Psoas muscle (tissue), 8 donors: ENCODE results near the gene NPIPB8. TPM values are rescaled to one million over a fixed set of nuclear protein-coding genes. Genes with fewer than 3 reads are reported as not detected.
"Not testable (repeated sequence)": the region's sequence is repeated elsewhere in the genome, so short reads cannot be mapped to it uniquely, and the experiment has no call there.

Experiments
- ATAC-seq, 4 donors: fragments of 200-7000 bp; cut with Tn5 transposase; one replicate each; pipeline ENCODE4 v1.9.1; 2020; ENCODE audit warnings: moderate library complexity in 3 of 4, mild to moderate bottlenecking in 2 of 4
- DNase-seq, 2 donors: peaks; one replicate each; pipeline ENCODE4 v3.0.0-alpha.2; 2020
- H3K27ac ChIP-seq: fragments of 200-600 bp; one replicate; pipeline ENCODE4 v1.8.0; 2022
- H3K27me3 ChIP-seq, 3 donors: fragments of 200-600 bp in 1 of 3; one replicate each; pipeline versions ENCODE4 v1.6.1 to v1.8.0; 2013 to 2022; ENCODE audit warnings: low read length in 2 of 3, mild to moderate bottlenecking in 2 of 3, moderate library complexity in 1 of 3; ENCODE audit not compliant: insufficient read depth in 3 of 3
- H3K36me3 ChIP-seq, 2 donors: fragments of 200-600 bp in 1 of 2; one replicate each; pipeline versions ENCODE4 v1.6.1 to v1.8.0; 2013 to 2022; ENCODE audit warnings: low read depth in 1 of 2, mild to moderate bottlenecking in 1 of 2, moderate library complexity in 1 of 2; ENCODE audit not compliant: insufficient read depth in 1 of 2
- H3K4me1 ChIP-seq: fragments of 200-600 bp; one replicate; pipeline ENCODE4 v1.8.0; 2022
- H3K4me3 ChIP-seq: fragments of 200-600 bp; one replicate; pipeline ENCODE4 v1.8.0; 2022; ENCODE audit warnings: mild to moderate bottlenecking
- H3K9me3 ChIP-seq: fragments of 200-600 bp; one replicate; pipeline ENCODE4 v1.8.0; 2022
- CTCF ChIP-seq: fragments of 200-600 bp; IDR thresholded peaks from one replicate; pipeline ENCODE4 v1.8.0; 2022; ENCODE audit warnings: antibody characterized with exemption
- WGBS, 3 donors: extraction: QIAGEN DNeasy Blood & Tissue Kit; methylation state at CpG; one replicate each; pipeline versions ENCODE4 v1.1.6 to v1.1.7; 2013; 5-methylcytosine and 5-hydroxymethylcytosine counted together
- intact Hi-C, 2 donors: fragments of 100-400 bp; cut with DNase I; formaldehyde crosslinking; loops; one replicate each; pipeline versions ENCODE4 v1.11.0 to v1.14.2; 2022
- polyA plus RNA-seq, 3 donors: library from polyadenylated mRNA; stranded (reverse); fragments of 200-250 nt; gene quantifications; one replicate each; pipeline ENCODE4 v1.2.3, GENCODE V29; 2013
- total RNA-seq, 4 donors: library from RNA; stranded (reverse); fragmentation: NEBNext Ultra II Directional in 2 of 4; extraction: Animal tissue kit (Norgen Biotek cat#: 25700) in 2 of 4; gene quantifications; one replicate each; pipeline versions ENCODE4 v1.2.1 to v1.2.4, GENCODE V29; 2021 to 2023
- donor health status: healthy with polysubstance abuse.
- donor health status: DM: no; HTN: no; CAD: no; lungs with moderate emphysema.
- donor health status: Bipolar disorder and iron deficiency.
- donor health status: healthy.
- donor health status: DM: yes; HTN: yes; CAD: no.
- donor health status: DM: no; HTN: no; CAD: no.
- donor health status: DM: no; HTN: no; CAD: no.
- donor health status: DM: yes; HTN: yes; CAD: no.

NPIPB8 gene
- total and polyA plus RNA-seq, 7 donors, result 0.78 TPM; not detected in 6

GRCh38 chr16:28603381-28604185, 34.3 kb upstream of the NPIPB8 start:
- Histone ChIP-seq H3K36me3 (peaks cover 0 to 9% of the 10 kb centered on the region in 2 donors), H3K27ac (no peak overlapping the region), H3K4me3 (no peak overlapping the region), H3K4me1 (no peaks in the 10 kb centered on the region), H3K9me3 (no peaks in the 10 kb centered on the region), H3K27me3 (no peaks in the 10 kb centered on the region)
- no peak for TF ChIP-seq CTCF
- ATAC-seq (no peak), DNase-seq (no peak)
- WGBS, 3 donors, result 62 to 72% (median 69%) methylated on average over 11 of the region's 11 CpGs
- intact Hi-C loops, result no loop called here

DNA sequence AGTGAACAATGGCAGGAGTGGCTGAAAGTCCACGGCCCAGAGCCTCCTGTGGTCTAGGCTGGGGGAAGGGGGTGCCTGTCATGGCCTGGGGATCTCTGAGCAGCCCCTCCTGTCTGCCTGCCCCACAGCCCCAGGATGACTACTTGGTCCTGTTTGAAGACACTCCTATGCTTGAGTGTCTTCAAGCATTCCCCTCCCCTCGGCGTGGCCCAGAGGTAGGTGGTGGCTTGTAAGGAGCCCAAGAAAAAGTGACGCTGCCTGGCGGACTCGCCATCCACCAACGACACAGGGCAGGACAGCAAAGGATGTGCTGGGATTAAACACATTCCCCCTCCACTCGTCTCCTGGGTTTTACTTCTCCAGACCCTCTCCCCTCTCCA, 33.7 kb upstream of the NPIPB8 start:
- no peak for ATAC-seq
- no peak overlapping the region for H3K4me3 ChIP-seq
- DNase-seq, result no peak
- peaks cover 2% of the 10 kb centered on the region for H3K4me1 ChIP-seq
- H3K27ac ChIP-seq, result no peak overlapping the region
- no peak for TF ChIP-seq CTCF
- H3K27me3 ChIP-seq, result no peaks in the 10 kb centered on the region
- intact Hi-C loops, result no loop called here
- WGBS, 3 donors, result 66 to 81% (median 75%) methylated on average over 8 of the region's 8 CpGs
- no peaks in the 10 kb centered on the region for H3K9me3 ChIP-seq
- H3K36me3 ChIP-seq, result peaks cover 0 to 9% of the 10 kb centered on the region in 2 donors

DNA sequence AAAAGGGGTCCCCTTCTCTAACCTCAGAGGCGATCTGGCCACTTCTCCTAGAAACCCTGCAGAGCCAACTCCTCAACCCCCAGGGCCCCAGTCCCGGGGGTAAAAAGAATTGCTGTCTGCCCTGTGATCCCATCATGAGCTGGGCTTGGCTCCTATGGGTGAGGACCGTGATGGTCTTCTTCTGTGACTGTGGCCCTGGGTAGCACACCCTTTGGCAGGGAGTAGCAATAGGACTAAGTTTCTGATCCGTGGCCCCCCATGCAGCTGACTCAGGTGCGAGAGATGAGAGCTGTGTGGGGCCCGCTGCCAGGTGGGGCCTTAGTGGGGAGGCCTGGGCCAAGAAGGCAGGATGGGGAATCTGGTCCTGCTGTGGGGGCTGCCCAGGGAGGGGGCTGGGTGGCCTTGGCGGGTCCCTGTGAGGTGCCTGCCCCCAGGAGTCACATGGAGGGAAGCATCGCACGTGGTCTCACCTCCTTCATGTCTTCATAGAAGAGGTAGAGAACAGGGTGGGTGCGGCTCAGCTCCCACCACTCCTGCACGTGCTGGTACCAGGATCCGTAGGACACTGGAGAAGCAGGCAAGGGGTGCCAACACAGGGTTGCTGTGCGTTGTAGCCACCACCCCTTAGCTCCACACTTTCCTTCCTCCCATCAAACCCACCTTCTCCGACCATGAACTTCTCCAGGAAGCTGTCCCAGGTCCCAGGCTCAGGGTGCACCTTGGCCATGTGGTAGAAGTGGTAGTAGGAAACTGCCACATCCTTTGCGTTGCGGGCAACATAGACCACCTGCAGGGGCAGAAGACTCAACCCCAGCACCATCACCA, 31.4 kb upstream of the NPIPB8 start:
- no peak for DNase-seq
- intact Hi-C loops, result loop anchor here in 1 of 2 donors (5.0 kb wide), 1 partner anchor 34 kb away; no protein-coding TSS in a partner anchor
- no peak overlapping the region for H3K27ac ChIP-seq
- no peak for ATAC-seq
- no peaks in the 10 kb centered on the region for H3K27me3 ChIP-seq
- H3K9me3 ChIP-seq, result no peaks in the 10 kb centered on the region
- WGBS, 3 donors, result 86 to 92% (median 90%) methylated on average over 15 to 16 of the region's 16 CpGs
- peaks cover 0 to 9% of the 10 kb centered on the region in 2 donors for H3K36me3 ChIP-seq
- peaks cover 10% of the 10 kb centered on the region for H3K4me1 ChIP-seq
- TF ChIP-seq CTCF, result no peak
- no peak overlapping the region for H3K4me3 ChIP-seq

DNA sequence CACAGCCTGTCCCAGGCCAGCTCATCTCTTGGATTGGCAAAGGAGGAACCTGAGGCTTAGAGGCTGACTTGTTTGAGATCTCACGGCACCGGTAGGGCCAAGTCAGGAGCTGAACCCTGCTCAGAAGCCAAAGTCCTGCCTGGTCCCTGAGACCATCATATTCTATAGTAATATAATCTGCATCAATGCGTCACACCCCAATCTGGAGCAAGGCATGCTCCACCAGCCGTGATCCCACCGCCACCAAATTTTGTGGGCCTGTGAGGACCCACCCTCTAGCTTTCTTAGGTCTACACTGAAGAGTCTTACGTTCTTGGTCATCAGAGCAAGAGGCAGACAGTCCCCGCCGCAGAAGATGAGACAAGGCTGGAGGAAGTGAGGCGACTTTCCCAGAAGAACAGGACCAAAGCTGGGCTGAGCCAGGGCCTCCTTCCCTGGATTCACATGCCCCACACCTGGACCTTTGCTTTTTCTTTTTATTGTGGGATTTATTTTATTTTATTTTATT, 30.7 kb upstream of the NPIPB8 start:
- Histone ChIP-seq H3K4me1 (peaks cover 10% of the 10 kb centered on the region), H3K9me3 (no peaks in the 10 kb centered on the region), H3K27ac (no peak overlapping the region), H3K4me3 (no peak overlapping the region), H3K27me3 (no peaks in the 10 kb centered on the region), H3K36me3 (peaks cover 0 to 9% of the 10 kb centered on the region in 2 donors)
- ATAC-seq, result no peak
- TF ChIP-seq CTCF, result no peak
- intact Hi-C loops, result loop anchor here in 1 of 2 donors (5.0 kb wide), 1 partner anchor 35 kb away; no protein-coding TSS in a partner anchor
- 95 to 98% (median 95%) methylated on average over 9 of the region's 9 CpGs for WGBS, 3 donors
- DNase-seq, result no peak

DNA sequence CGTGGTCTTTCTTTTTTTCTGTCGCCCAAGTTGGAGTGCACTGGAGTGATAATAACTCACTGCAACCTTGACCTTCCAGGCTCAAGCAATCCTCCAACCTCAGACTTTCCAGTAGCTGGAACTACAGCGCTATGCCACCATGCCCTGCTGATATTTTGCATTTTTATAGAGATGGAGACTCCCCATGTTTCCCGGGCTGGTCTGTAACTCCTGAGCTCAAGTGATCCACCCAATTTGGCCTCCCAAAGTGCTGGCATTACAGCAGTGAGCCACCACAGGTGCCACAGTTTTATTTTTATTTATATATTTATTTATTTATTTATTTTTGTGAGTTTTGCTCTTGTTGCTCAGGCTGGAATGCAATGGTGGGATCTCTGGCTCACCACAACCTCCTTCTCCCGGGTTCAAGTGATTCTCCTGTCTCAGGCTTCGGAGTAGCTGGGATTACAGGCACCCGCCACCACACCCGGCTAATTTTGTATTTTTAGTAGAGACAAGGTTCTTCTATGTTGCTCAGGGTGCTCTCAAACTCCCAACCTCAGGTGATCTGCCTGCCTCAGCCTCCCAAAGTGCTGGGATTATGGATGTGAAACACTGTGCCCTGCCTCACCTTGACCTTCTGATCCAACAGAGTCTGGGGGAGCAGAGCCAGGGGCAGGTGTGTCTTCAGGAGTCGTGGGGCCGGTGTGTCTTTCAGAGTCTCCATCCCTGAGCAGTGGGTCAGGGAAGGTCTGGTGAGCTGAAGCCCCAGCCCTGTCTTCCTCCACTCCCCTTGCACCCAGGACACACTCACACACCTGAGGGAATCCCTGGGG, 30.0 kb upstream of the NPIPB8 start:
- not testable (repeated sequence) for H3K27ac ChIP-seq, ATAC-seq, H3K36me3 ChIP-seq, H3K27me3 ChIP-seq, H3K9me3 ChIP-seq, H3K4me3 ChIP-seq, H3K4me1 ChIP-seq, DNase-seq
- WGBS, 3 donors, result 90 to 97% (median 95%) methylated on average over 8 to 10 of the region's 10 CpGs
- intact Hi-C loops, result loop anchor here in 1 of 2 donors (5.0 kb wide), 1 partner anchor 36 kb away; no protein-coding TSS in a partner anchor

GRCh38 chr16:28608496-28608808, 29.4 kb upstream of the NPIPB8 start:
- WGBS, 3 donors, result 94 to 100% (median 99%) methylated on average over 4 to 6 of the region's 7 CpGs
- not testable (repeated sequence) for H3K36me3 ChIP-seq, H3K4me3 ChIP-seq, DNase-seq, H3K27me3 ChIP-seq, H3K27ac ChIP-seq, H3K9me3 ChIP-seq, ATAC-seq, H3K4me1 ChIP-seq
- intact Hi-C loops, result loop anchor here in 1 of 2 donors (5.0 kb wide), 1 partner anchor 36 kb away; no protein-coding TSS in a partner anchor
